ENCODE measurements around the gene LMF1.

DNA sequence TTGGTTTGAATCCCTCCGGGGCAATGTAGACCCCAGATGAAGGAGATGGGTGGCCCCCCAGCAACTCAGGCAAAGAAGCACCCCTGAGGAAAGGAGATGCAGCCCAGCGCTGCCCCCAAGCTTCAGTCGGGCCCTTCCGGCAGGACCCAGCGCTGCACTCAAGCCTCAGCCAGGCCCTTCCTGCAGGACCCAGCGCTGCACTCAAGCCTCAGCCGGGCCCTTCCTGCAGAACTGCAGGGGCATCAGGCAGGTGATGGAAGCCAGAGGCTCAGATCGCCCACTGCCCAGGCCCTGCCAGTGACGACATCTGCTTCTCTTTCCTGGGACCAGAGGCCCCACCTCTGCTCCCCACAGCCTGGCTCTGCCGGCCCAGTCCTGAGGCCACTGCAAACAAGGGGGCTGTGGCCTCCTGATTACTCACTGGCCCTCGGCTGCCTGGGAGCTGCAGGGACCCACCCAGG is 18.6 kb upstream of the LMF1 start:
- TF ChIP-seq CTCF (IDR thresholded peaks at IDR 0.05), result no peak
- no peak for TF ChIP-seq POLR2A (IDR thresholded peaks at IDR 0.05)
